ENCODE data around the gene RNF145.

- TF ChIP-seq TAF1 (IDR thresholded peaks at IDR 0.05; ENCODE audit: low read depth), result no peak
- TF ChIP-seq CEBPB (IDR thresholded peaks at IDR 0.05), result no peak
- no peak for TF ChIP-seq YY1 (IDR thresholded peaks at IDR 0.05; ENCODE audit: low read depth)
These were observed 39.3 kb downstream of the RNF145 start for GRCh38 chr5:159170021-159170420.

Measured in Ishikawa (cell line).